K562 (cell line): ENCODE data around the gene PLA2G4C. TPM values are rescaled to one million over a fixed set of nuclear protein-coding genes. Genes with fewer than 3 reads are reported as not detected.

Experiments
- ATAC-seq: fragments of 200-7000 bp; cut with Tn5 transposase; 3 replicates; pipeline ENCODE4 v1.9.1; 2020; ENCODE audit warnings: moderate library complexity
- BruUV-seq: library from RNA; stranded (reverse); fragments of 400-500 nt; replicated peaks from 2 replicates; lab custom pipeline; 2021; lab: Mats Ljungman, UMichigan
- CTCF ChIA-PET: fragments of 300-600 bp; formaldehyde crosslinking; extraction: SDS; loops from one replicate; lab custom pipeline; 2021; ENCODE audit warnings: low intra/inter-chr PET ratio; lab: Yijun Ruan, JAX
- POLR2A ChIA-PET: fragments of 300-600, 350-650 bp; sonication (Branson Sonifier 250); formaldehyde crosslinking; extraction: SDS; loops from one replicate; lab custom pipeline; 2021; ENCODE audit warnings: antibody characterized with exemption, inconsistent platforms; lab: Yijun Ruan, JAX
- DNase-seq, 4 experiments: peaks; one replicate each; pipeline versions ENCODE4 v3.0.0 to v3.0.0-alpha.2; 2011 to 2018; ENCODE audit warnings: low spot score in 3 of 4, mixed read lengths in 3 of 4; ENCODE audit errors: extremely low read depth in 1 of 4
- FAIRE-seq: peaks from 2 replicates; lab custom pipeline; 2011; peaks lifted over from hg19 to GRCh38; lab: Jason Lieb, UNC
- H2AFZ ChIP-seq: 2 replicates; pipeline ENCODE4 v1.6.0; 2011; ENCODE audit warnings: low read depth, low read length, control low read depth, inconsistent platforms
- H3K27ac ChIP-seq: fragments of 200-600 bp; 3 replicates; pipeline ENCODE4 v1.8.0; 2011; ENCODE audit warnings: low read depth, mild to moderate bottlenecking, control low read depth, inconsistent platforms, low read length, moderate library complexity, mixed read lengths; ENCODE audit errors: extremely low read depth
- H3K27me3 ChIP-seq, 2 experiments: fragments of 300-600 bp in 1 of 2; 2 replicates in 1 of 2; 3 replicates in 1 of 2; pipeline versions ENCODE4 v1.6.0 to v1.8.0; 2011; ENCODE audit warnings: inconsistent platforms in 2 of 2, low read length in 2 of 2, mild to moderate bottlenecking in 1 of 2, mixed read lengths in 1 of 2, moderate library complexity in 1 of 2; ENCODE audit not compliant: control insufficient read depth in 2 of 2, insufficient read depth in 2 of 2
- H3K36me3 ChIP-seq: fragments of 300-600 bp; 3 replicates; pipeline ENCODE4 v1.8.0; 2011; ENCODE audit warnings: mild to moderate bottlenecking, low read length, inconsistent platforms; ENCODE audit not compliant: control insufficient read depth, insufficient read depth
- H3K4me1 ChIP-seq, 2 experiments: fragments of 200-600 bp in 1 of 2; replicated peaks in 1 of 2; 2 replicates in 1 of 2; 3 replicates in 1 of 2; pipeline versions ENCODE4 v1.5.1 to v1.8.0; 2011; ENCODE audit warnings: inconsistent platforms in 2 of 2, low read length in 2 of 2, mild to moderate bottlenecking in 1 of 2, mixed read lengths in 1 of 2, moderate library complexity in 1 of 2; ENCODE audit not compliant: control insufficient read depth in 2 of 2, insufficient read depth in 2 of 2
- H3K4me2 ChIP-seq: 2 replicates; pipeline ENCODE4 v1.6.1; 2011; ENCODE audit warnings: low read length, control low read depth, inconsistent platforms, mixed read lengths; ENCODE audit not compliant: insufficient read depth
- H3K4me3 ChIP-seq: fragments of 200-600 bp; sonication (generic), shearing (Covaris generic); 2 replicates; pipeline ENCODE4 v1.5.1; 2016; ENCODE audit warnings: control low read depth, inconsistent platforms
- H3K79me2 ChIP-seq: fragments of 200-600 bp; 3 replicates; pipeline ENCODE4 v1.8.0; 2011; ENCODE audit warnings: low read length, inconsistent platforms; ENCODE audit not compliant: control insufficient read depth, insufficient read depth
- H3K9ac ChIP-seq, 2 experiments: 2 replicates each; pipeline versions ENCODE4 v1.6.0 to v1.6.1; 2011; ENCODE audit warnings: low read depth in 2 of 2, low read length in 2 of 2, control low read depth in 1 of 2, inconsistent platforms in 1 of 2, mild to moderate bottlenecking in 1 of 2, mixed read lengths in 1 of 2; ENCODE audit not compliant: insufficient read depth in 1 of 2
- H3K9me1 ChIP-seq: one replicate; pipeline ENCODE4 v1.6.0; 2011; ENCODE audit warnings: inconsistent platforms, mild to moderate bottlenecking, low read length, moderate library complexity; ENCODE audit not compliant: control insufficient read depth, insufficient read depth
- H3K9me3 ChIP-seq: replicated peaks from 2 replicates; pipeline ENCODE4 v1.5.1; 2011; ENCODE audit warnings: low read depth, low read length, inconsistent platforms; ENCODE audit not compliant: control insufficient read depth, insufficient read depth
- H4K20me1 ChIP-seq: replicated peaks from 2 replicates; pipeline ENCODE4 v1.6.1; 2011; ENCODE audit warnings: low read length, inconsistent platforms, mixed read lengths; ENCODE audit not compliant: control insufficient read depth, insufficient read depth
- ATF3 ChIP-seq, 2 experiments: fragments of 450-650 bp in 1 of 2; sonication (generic) in 1 of 2; formaldehyde crosslinking in 1 of 2; IDR thresholded peaks in 1 of 2; conservative IDR thresholded peaks in 1 of 2; 2 replicates each; pipeline versions ENCODE4 v1.6.1 to v1.8.1; 2016 to 2023; ENCODE audit warnings: mild to moderate bottlenecking in 2 of 2, moderate library complexity in 2 of 2, inconsistent platforms in 1 of 2, missing genetic modification reagents in 1 of 2
- ATF7 ChIP-seq: fragments of 450-650 bp; IDR thresholded peaks from 2 replicates; pipeline ENCODE4 v1.7.1; 2014; ENCODE audit warnings: mild to moderate bottlenecking, moderate library complexity
- POLR2H ChIP-seq: IDR thresholded peaks from 2 replicates; pipeline ENCODE4 v1.6.1; 2016; ENCODE audit warnings: missing genetic modification characterization, low read depth, mild to moderate bottlenecking, control low read depth, missing compliant biosample characterization, moderate library complexity
- PYGO2 ChIP-seq: fragments of 450-650 bp; IDR thresholded peaks from 2 replicates; pipeline ENCODE4 v1.6.1; 2016; ENCODE audit warnings: mild to moderate bottlenecking, missing genetic modification characterization, moderate library complexity, missing compliant biosample characterization
- ZFP36 ChIP-seq: fragments of 150-350 bp; IDR thresholded peaks from 2 replicates; pipeline ENCODE4 v1.6.1; 2018; ENCODE audit warnings: low read length, low read depth; ENCODE audit not compliant: partially characterized antibody
- ZZZ3 ChIP-seq: fragments of 450-650 bp; IDR thresholded peaks from 2 replicates; pipeline ENCODE4 v1.6.1; 2016; ENCODE audit warnings: antibody characterized with exemption, mild to moderate bottlenecking, moderate library complexity
- WGBS: fragments of 100-300 bp; shearing (Covaris generic); methylation state at CpG from one replicate; pipeline ENCODE4 v1.1.6; 2016; ENCODE audit warnings: low coverage, mixed read lengths; ENCODE audit not compliant: insufficient coverage; ENCODE audit errors: missing lambda C conversion rate; 5-methylcytosine and 5-hydroxymethylcytosine counted together
- in situ Hi-C: fragments of 300-500 bp; cut with MboI; formaldehyde crosslinking; loops from 4 replicates; pipeline ENCODE4 v1.15.0; 2018; ENCODE audit warnings: inconsistent platforms, mixed read lengths
- intact Hi-C: fragments of 100-400 bp; cut with micrococcal nuclease; formaldehyde crosslinking; loops from 2 replicates; pipeline ENCODE4 v1.14.2; 2022
- polyA plus RNA-seq, 8 experiments: library from polyadenylated mRNA; depleted of rRNA in 4 of 8; stranded (reverse) in 5 of 8; unstranded in 3 of 8; fragments of >200 nt; fragmentation: Nextera tagmentation in 2 of 8; fragmentation: Illumina TruSeq in 1 of 8; extraction: Ambion mirVana in 2 of 8; extraction: Trizol in 1 of 8; gene quantifications; 2 replicates each; pipeline versions ENCODE4 v1.2.1 to v1.2.3, GENCODE V29; 2011 to 2014; ENCODE audit warnings: inconsistent platforms in 1 of 8, missing spikeins in 1 of 8
- total RNA-seq, 7 experiments: library from RNA; depleted of rRNA in 6 of 7; stranded (reverse); fragments of >200 nt in 6 of 7; fragmentation: Illumina TruSeq in 2 of 7; extraction: Trizol in 2 of 7; gene quantifications; 2 replicates each; pipeline versions ENCODE4 v1.2.1 to v1.2.3, GENCODE V29; 2011 to 2021; ENCODE audit warnings: low replicate concordance in 1 of 7

Gene PLA2G4C
- total and polyA plus RNA-seq, 9 of the 15 experiments (the other 6 are each of a cell fraction or from before 2014, with no cell fraction given): 0.27 to 0.35 (median 0.35) TPM; not detected in 6

- no peaks in the 10 kb centered on the region; a peak in 1 of 5 replicates for H3K4me1 ChIP-seq
- intact Hi-C loops: no loop called here
- H3K36me3 ChIP-seq: peaks cover 77% of the 10 kb centered on the region; the same call in 2 of the 3 replicates
- H3K9me1 ChIP-seq: peaks cover 3% of the 10 kb centered on the region
- CTCF ChIA-PET: no interaction called here
- H4K20me1 ChIP-seq: no peaks in the 10 kb centered on the region
- 93% methylated on average over 12 of the region's 12 CpGs for WGBS
- H3K4me2 ChIP-seq: no peak overlapping the region
- no peaks in the 10 kb centered on the region for H3K9me3 ChIP-seq
- no peak for TF ChIP-seq POLR2H
- no peak for TF ChIP-seq ZZZ3
- TF ChIP-seq, all 486 proteins: peak for 0
- Histone ChIP-seq H3K9ac (no peak overlapping the region; a peak in 1 of 4 replicates), H3K27me3 (no peaks in the 10 kb centered on the region), H3K79me2 (no peaks in the 10 kb centered on the region), H2AFZ (no peak overlapping the region), H3K27ac (no peak overlapping the region), H3K4me3 (no peak overlapping the region)
- no peak for FAIRE-seq
- POLR2A ChIA-PET: interaction anchor here (0.6 kb wide), 1 partner anchor 21 kb away, joined by 4 read pairs; no protein-coding TSS in a partner anchor
- no peak for ATAC-seq
- BruUV-seq: no TSS peak
- in situ Hi-C loops: no loop called here
- DNase-seq: no peak
These were observed 47.7 kb upstream of the PLA2G4C start for GRCh38 chr19:48158210-48158790.

- no peak for DNase-seq
- in situ Hi-C loops: no loop called here
- Histone ChIP-seq H3K79me2 (no peaks in the 10 kb centered on the region), H3K4me2 (no peak overlapping the region), H4K20me1 (no peaks in the 10 kb centered on the region), H3K4me3 (no peak overlapping the region), H3K4me1 (no peaks in the 10 kb centered on the region; a peak in 1 of 5 replicates), H3K9ac (peak overlapping the region in 1 of 2 experiments; percentile 13; a peak in 1 of 4 replicates), H3K9me3 (no peaks in the 10 kb centered on the region), H3K27ac (no peak overlapping the region), H3K36me3 (peaks cover 83% of the 10 kb centered on the region; the same call in 2 of the 3 replicates), H3K27me3 (no peaks in the 10 kb centered on the region), H2AFZ (no peak overlapping the region), H3K9me1 (peaks cover 3% of the 10 kb centered on the region)
- ChIA-PET POLR2A (interaction anchor here (0.6 kb wide), 2 partner anchors 17 to 180 kb away, joined by 3 read pairs; no protein-coding TSS in a partner anchor), CTCF (no interaction called here)
- intact Hi-C loops: no loop called here
- no TSS peak for BruUV-seq
- 70% methylated on average over 9 of the region's 9 CpGs for WGBS
- FAIRE-seq: no peak
- ATAC-seq: peak; percentile 27; the same call in 1 of the 3 replicates
- TF ChIP-seq PYGO2 (tag) (no peak), ATF7 (peak; percentile 48; the same call in 1 of the 2 replicates), ATF3 (IDR thresholded peaks at IDR 0.05) (0 out of 2 replicates have a peak, but pooled peaks have one; percentile 9), ATF3 (CRISPR knock-in tag; conservative IDR thresholded peaks at IDR 0.05) (no peak), ZFP36 (peak; percentile 66)
These were observed 43.4 kb upstream of the PLA2G4C start for GRCh38 chr19:48154003-48154402.
